Cerebellar nuclear complex (tissue), 1 donor: ENCODE data around the gene NLGN1.
A peak's percentile ranks its signal among the peaks of the same experiment; 100 is the strongest.

Source experiments
- DNase-seq, 2 experiments: peaks; one replicate each; lab custom pipeline; 2025; lab: John Stamatoyannopoulos, UW

The NLGN1 gene

GRCh38 chr3:173986861-173987410 is 589.4 kb downstream of the NLGN1 start:
- DNase-seq, result no peak

GRCh38 chr3:173988909-173989308 is 591.4 kb downstream of the NLGN1 start:
- DNase-seq, result no peak

- DNase-seq, result no peak
Measured at GRCh38 chr3:173992416-173992815, 594.9 kb downstream of the NLGN1 start.

- no peak for DNase-seq
Measured at GRCh38 chr3:173993299-173993698, 595.8 kb downstream of the NLGN1 start.

GRCh38 chr3:174000675-174001074 is 603.1 kb downstream of the NLGN1 start:
- DNase-seq, result no peak

- DNase-seq, result no peak
Measured at GRCh38 chr3:174002543-174002942, 605.0 kb downstream of the NLGN1 start.

- no peak for DNase-seq
Measured at GRCh38 chr3:174010907-174011306, 613.4 kb downstream of the NLGN1 start.

GRCh38 chr3:174016186-174016585 is 618.6 kb downstream of the NLGN1 start:
- DNase-seq, result no peak

- DNase-seq, result no peak
Measured at GRCh38 chr3:174020156-174020555, 622.6 kb downstream of the NLGN1 start.

- DNase-seq, result peak; percentile 7 to 59
Measured at GRCh38 chr3:174023421-174023820, 625.9 kb downstream of the NLGN1 start.

- no peak for DNase-seq
Measured at GRCh38 chr3:174028673-174029072, 631.1 kb downstream of the NLGN1 start.

GRCh38 chr3:174035328-174035886 is 637.9 kb downstream of the NLGN1 start:
- no peak for DNase-seq

- DNase-seq, result no peak
Measured at GRCh38 chr3:174046311-174046710, 648.8 kb downstream of the NLGN1 start.

GRCh38 chr3:174049472-174049871 is 651.9 kb downstream of the NLGN1 start:
- DNase-seq, result no peak

- DNase-seq, result peak in 1 of 2 experiments; percentile 9
Measured at GRCh38 chr3:174051191-174051590, 653.6 kb downstream of the NLGN1 start.

GRCh38 chr3:174058804-174059203 is 661.3 kb downstream of the NLGN1 start:
- no peak for DNase-seq

- no peak for DNase-seq
Measured at GRCh38 chr3:174060431-174060830, 662.9 kb downstream of the NLGN1 start.

- no peak for DNase-seq
Measured at GRCh38 chr3:174061162-174061561, 663.6 kb downstream of the NLGN1 start.

- DNase-seq, result no peak
Measured at GRCh38 chr3:174061731-174062130, 664.2 kb downstream of the NLGN1 start.

GRCh38 chr3:174062923-174063322 is 665.4 kb downstream of the NLGN1 start:
- DNase-seq, result no peak

GRCh38 chr3:174068035-174068434 is 670.5 kb downstream of the NLGN1 start:
- no peak for DNase-seq

GRCh38 chr3:174072675-174073074 is 675.1 kb downstream of the NLGN1 start:
- DNase-seq, result no peak

GRCh38 chr3:174083706-174084105 is 686.2 kb downstream of the NLGN1 start:
- DNase-seq, result no peak

GRCh38 chr3:174089592-174089991 is 692.0 kb downstream of the NLGN1 start:
- no peak for DNase-seq
